Ascending aorta (tissue), 2 donors: ENCODE measurements around the gene SLC25A25. TPM values are rescaled to one million over a fixed set of nuclear protein-coding genes. Genes with fewer than 3 reads are reported as not detected.

Experiments
- DNase-seq, 2 donors: peaks; one replicate each; pipeline ENCODE4 v3.0.0-alpha.2; 2019; ENCODE audit warnings: low spot score in 2 of 2
- H3K27ac ChIP-seq, 2 donors: fragments of 200-600 bp; sonication (generic); one replicate each; pipeline ENCODE4 v1.5.1; 2016 to 2017; ENCODE audit warnings: mild to moderate bottlenecking in 1 of 2
- H3K27me3 ChIP-seq: fragments of 200-600 bp; sonication (generic); one replicate; pipeline ENCODE4 v1.5.1; 2017
- H3K36me3 ChIP-seq, 2 donors: fragments of 200-600 bp; sonication (generic); one replicate each; pipeline ENCODE4 v1.5.1; 2016
- H3K4me1 ChIP-seq, 2 donors: fragments of 200-600 bp; sonication (generic); one replicate each; pipeline ENCODE4 v1.5.1; 2016 to 2017; ENCODE audit warnings: mild to moderate bottlenecking in 1 of 2
- H3K4me3 ChIP-seq, 2 donors: fragments of 200-600 bp; sonication (generic); one replicate each; pipeline ENCODE4 v1.5.1; 2016 to 2017; ENCODE audit warnings: mild to moderate bottlenecking in 1 of 2
- H3K9me3 ChIP-seq, 2 donors: fragments of 200-600 bp; sonication (generic); one replicate each; pipeline ENCODE4 v1.5.1; 2016
- CTCF ChIP-seq, 3 experiments: fragments of 200-600 bp in 2 of 3; fragments of 450-650 bp in 1 of 3; sonication (generic) in 2 of 3; IDR thresholded peaks; one replicate each; pipeline ENCODE4 v1.5.1; 2016 to 2019; ENCODE audit warnings: antibody characterized with exemption in 3 of 3, mild to moderate bottlenecking in 1 of 3, moderate library complexity in 1 of 3
- intact Hi-C: fragments of 100-400 bp; cut with DNase I; formaldehyde crosslinking; loops from one replicate; pipeline ENCODE4 v1.15.1; 2023
- total RNA-seq: library from RNA; depleted of rRNA; stranded (reverse); fragments of >200 nt; gene quantifications from one replicate; pipeline ENCODE4 v1.1.0, GENCODE V29; 2016

Gene SLC25A25
- total RNA-seq, 1 donor from 2014 or later = 27.4 TPM

DNA sequence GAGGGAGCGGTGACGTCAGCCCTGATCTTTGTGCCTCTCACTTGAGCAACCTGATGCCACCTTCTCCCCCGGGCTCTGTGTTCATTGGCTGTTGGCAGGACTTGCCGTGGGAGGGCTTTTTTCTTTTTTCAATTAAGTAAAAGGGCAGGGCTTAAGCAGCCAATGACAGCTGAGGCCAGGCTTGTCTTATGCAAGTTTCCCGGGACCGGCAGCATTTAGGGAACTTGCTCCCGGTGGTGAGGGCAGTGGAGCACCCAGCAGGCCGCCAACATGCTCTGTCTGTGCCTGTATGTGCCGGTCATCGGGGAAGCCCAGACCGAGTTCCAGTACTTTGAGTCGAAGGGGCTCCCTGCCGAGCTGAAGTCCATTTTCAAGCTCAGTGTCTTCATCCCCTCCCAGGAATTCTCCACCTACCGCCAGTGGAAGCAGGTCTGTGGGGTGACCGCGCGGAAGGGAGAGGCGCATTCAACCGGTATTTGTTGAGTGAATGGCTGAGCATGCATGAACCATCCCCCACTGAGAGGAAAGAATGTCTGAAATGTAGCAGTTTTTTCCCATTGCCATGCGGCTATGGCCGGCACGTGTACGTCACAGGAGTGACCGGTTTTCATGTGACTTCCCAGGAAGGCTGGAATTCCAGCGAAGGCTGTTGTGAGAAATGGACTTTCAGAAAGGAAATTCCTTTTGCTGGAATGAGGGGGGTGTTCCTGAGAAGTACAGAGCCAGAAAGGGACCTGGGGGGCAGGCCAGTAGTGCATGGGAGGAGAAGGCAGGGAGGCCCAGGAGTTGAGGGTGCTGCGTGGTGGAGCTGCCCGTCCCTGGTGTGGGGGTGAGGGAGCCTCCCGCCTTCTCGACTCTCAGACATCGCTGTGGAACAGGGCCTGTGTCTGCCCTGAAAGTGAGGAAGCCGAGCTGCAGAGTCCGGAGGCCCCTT, 30.5 kb downstream of the SLC25A25 start:
- intact Hi-C loops = loop anchor here (1.0 kb wide), 1 partner anchor 30 kb away; the partner anchor contains the start of gene SLC25A25
- DNase-seq = peak; percentile 91 to 99
- peak overlapping the region; percentile 93 to 97 for H3K27ac ChIP-seq
- H3K9me3 ChIP-seq = no peaks in the 10 kb centered on the region
- H3K4me3 ChIP-seq = peak overlapping the region; percentile 64
- H3K4me1 ChIP-seq = peaks cover 36 to 52% of the 10 kb centered on the region in 2 donors
- H3K27me3 ChIP-seq = no peaks in the 10 kb centered on the region
- TF ChIP-seq CTCF (IDR thresholded peaks at IDR 0.05) = no peak
- H3K36me3 ChIP-seq = peaks cover 23 to 28% of the 10 kb centered on the region in 2 donors

GRCh38 chr9:128099231-128099931, 31.3 kb downstream of the SLC25A25 start:
- intact Hi-C loops = no loop called here
- no peaks in the 10 kb centered on the region for H3K9me3 ChIP-seq
- peaks cover 33 to 48% of the 10 kb centered on the region in 2 donors for H3K4me1 ChIP-seq
- TF ChIP-seq CTCF (IDR thresholded peaks at IDR 0.05) = no peak
- no peak for DNase-seq
- H3K36me3 ChIP-seq = peaks cover 31 to 36% of the 10 kb centered on the region in 2 donors
- H3K27me3 ChIP-seq = no peaks in the 10 kb centered on the region
- peak overlapping the region; percentile 93 to 97 for H3K27ac ChIP-seq
- peak overlapping the region; percentile 64 for H3K4me3 ChIP-seq

DNA sequence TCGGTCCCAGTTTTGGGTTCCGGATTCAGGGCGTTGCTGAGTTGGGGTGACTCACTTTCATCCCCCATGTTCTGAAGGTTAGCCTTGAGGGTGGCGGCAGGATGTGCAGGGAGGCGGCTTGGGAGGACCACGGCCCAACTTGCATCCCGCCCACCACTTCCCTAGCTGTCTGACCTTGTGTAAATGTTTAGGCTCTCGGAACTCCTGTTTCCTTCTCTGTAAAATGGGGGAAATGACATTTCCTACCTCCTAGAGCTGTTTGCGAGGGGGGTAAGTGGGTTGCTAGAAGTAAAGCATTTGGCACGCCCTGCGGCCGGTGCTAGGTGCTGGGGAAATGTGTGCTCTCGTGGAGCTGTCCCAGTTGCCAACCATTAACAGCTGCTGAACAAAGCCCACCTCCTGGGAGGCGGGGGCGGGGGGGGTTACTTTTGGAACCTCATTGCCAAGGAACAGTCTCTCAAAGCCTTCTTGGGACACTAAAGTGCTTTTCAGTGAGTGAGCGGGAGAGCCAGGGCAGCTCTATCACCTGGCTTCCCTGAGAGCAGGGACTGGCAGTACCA, 32.0 kb downstream of the SLC25A25 start:
- TF ChIP-seq CTCF (IDR thresholded peaks at IDR 0.05) = no peak
- intact Hi-C loops = no loop called here
- H3K27me3 ChIP-seq = no peaks in the 10 kb centered on the region
- H3K27ac ChIP-seq = peak overlapping the region; percentile 93 to 97
- H3K9me3 ChIP-seq = no peaks in the 10 kb centered on the region
- peaks cover 32 to 42% of the 10 kb centered on the region in 2 donors for H3K36me3 ChIP-seq
- peaks cover 28 to 42% of the 10 kb centered on the region in 2 donors for H3K4me1 ChIP-seq
- DNase-seq = no peak
- peak overlapping the region; percentile 64 for H3K4me3 ChIP-seq

DNA sequence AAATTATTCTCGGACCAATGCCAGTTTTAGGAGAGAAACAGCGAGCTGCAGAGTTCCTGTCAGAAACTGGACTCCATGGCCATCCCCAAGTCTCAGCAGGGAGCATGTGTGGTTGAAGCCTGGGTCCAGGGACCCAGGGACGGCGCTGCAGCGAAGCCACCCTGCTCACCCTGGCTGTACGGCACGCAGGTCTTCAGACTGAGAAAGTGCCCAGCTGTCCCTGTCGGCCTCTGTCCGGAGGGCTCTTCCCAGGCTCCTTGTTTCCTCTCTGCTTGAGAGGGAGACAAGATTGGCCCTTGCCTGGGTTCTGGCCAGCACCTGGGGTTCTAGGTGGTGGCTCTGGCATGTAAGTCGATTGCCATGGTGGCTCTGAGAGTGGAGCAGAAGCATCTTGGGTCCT, 32.5 kb downstream of the SLC25A25 start:
- Histone ChIP-seq H3K27me3 (no peaks in the 10 kb centered on the region), H3K9me3 (no peaks in the 10 kb centered on the region), H3K4me1 (peaks cover 26 to 37% of the 10 kb centered on the region in 2 donors), H3K36me3 (peaks cover 37 to 47% of the 10 kb centered on the region in 2 donors), H3K27ac (peak overlapping the region; percentile 93 to 97), H3K4me3 (peak overlapping the region; percentile 64)
- no peak for DNase-seq
- no peak for TF ChIP-seq CTCF (IDR thresholded peaks at IDR 0.05)
- intact Hi-C loops = no loop called here

DNA sequence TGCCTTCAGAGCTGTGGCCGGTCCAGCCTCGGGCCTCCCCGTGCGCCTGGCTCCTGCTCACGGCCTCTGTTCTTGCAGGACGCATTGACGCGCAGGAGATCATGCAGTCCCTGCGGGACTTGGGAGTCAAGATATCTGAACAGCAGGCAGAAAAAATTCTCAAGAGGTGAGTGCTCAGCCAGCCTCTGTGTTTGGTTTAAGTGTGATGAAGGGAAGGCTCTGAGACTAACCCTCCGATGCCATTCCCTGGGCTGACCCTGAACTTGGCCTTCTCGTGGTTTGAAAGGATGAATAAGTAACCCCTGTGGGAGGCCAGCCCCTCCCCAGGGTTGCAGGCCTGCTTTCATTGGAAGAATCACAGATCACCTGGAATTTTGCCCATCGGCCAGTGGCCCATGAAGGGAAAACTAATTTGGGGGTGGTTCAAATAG, 33.2 kb downstream of the SLC25A25 start:
- H3K36me3 ChIP-seq = peaks cover 44 to 54% of the 10 kb centered on the region in 2 donors
- H3K4me1 ChIP-seq = peaks cover 26 to 36% of the 10 kb centered on the region in 2 donors
- no peak for TF ChIP-seq CTCF (IDR thresholded peaks at IDR 0.05)
- peak overlapping the region in 1 of 2 donors; percentile 97 for H3K27ac ChIP-seq
- H3K9me3 ChIP-seq = no peaks in the 10 kb centered on the region
- intact Hi-C loops = no loop called here
- H3K27me3 ChIP-seq = no peaks in the 10 kb centered on the region
- no peak overlapping the region for H3K4me3 ChIP-seq
- DNase-seq = no peak
